GM13976 (cell line): ENCODE data around the gene SREBF2.

Experiments used
- DNase-seq: peaks from one replicate; pipeline ENCODE4 v3.0.0; 2012; ENCODE audit warnings: low spot score
- in situ Hi-C: fragments of 300-500 bp; cut with MboI; formaldehyde crosslinking; loops from one replicate; pipeline ENCODE4 v1.12.0; 2022; ENCODE audit warnings: low sequenced_read_pairs, mixed read lengths, inconsistent platforms; ENCODE audit not compliant: unreplicated experiment
- TF ChIP-seq, protein P1 (sequence below): IDR thresholded peaks from 2 replicates; pipeline ENCODE4 v1.5.1; 2012; ENCODE audit warnings: borderline replicate concordance, mild to moderate bottlenecking; ENCODE audit not compliant: insufficient read depth; ENCODE audit errors: extremely low read depth, missing control alignments, control extremely low read depth

Gene SREBF2

GRCh38 chr22:41913842-41914534 lies 81.1 kb downstream of the SREBF2 start:
- DNase-seq, result no peak
- TF ChIP-seq, protein P1, sequence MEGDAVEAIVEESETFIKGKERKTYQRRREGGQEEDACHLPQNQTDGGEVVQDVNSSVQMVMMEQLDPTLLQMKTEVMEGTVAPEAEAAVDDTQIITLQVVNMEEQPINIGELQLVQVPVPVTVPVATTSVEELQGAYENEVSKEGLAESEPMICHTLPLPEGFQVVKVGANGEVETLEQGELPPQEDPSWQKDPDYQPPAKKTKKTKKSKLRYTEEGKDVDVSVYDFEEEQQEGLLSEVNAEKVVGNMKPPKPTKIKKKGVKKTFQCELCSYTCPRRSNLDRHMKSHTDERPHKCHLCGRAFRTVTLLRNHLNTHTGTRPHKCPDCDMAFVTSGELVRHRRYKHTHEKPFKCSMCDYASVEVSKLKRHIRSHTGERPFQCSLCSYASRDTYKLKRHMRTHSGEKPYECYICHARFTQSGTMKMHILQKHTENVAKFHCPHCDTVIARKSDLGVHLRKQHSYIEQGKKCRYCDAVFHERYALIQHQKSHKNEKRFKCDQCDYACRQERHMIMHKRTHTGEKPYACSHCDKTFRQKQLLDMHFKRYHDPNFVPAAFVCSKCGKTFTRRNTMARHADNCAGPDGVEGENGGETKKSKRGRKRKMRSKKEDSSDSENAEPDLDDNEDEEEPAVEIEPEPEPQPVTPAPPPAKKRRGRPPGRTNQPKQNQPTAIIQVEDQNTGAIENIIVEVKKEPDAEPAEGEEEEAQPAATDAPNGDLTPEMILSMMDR, result no peak
- in situ Hi-C loops, result no loop called here

DNA sequence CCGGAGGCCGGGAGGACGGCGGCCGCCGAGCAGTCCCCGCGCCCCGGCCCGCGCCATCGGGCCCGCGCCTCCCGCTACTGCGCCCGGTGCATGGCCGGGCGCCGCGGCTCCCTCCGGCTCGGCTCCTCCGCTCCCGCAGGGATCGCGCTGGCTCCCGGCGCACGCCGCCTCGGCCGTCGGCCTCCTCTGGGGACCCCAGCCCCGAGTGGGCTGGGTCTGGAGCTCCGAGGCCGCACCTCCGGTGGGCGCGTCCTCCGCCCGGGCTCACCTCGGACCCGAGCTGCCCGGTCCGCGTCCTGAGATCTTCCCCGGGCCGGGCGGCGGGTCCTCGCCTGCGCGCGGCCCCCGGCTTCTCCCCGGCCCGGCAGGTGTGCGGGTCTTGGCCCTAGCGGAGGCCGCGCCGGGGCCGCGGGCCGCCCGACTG lies 81.7 kb downstream of the SREBF2 start:
- TF ChIP-seq, protein P1, result no peak
- DNase-seq, result no peak
- in situ Hi-C loops, result no loop called here

- TF ChIP-seq, protein P1, result no peak
- in situ Hi-C loops, result no loop called here
- peak; percentile 83 for DNase-seq
Measured at GRCh38 chr22:41915035-41915785, 82.3 kb downstream of the SREBF2 start, which contains the start of gene SHISA8. Gene SHISA8, minus strand, starts transcription at chr22:41915074. Its CDS starts 407 bp downstream, at chr22:41914667.

DNA sequence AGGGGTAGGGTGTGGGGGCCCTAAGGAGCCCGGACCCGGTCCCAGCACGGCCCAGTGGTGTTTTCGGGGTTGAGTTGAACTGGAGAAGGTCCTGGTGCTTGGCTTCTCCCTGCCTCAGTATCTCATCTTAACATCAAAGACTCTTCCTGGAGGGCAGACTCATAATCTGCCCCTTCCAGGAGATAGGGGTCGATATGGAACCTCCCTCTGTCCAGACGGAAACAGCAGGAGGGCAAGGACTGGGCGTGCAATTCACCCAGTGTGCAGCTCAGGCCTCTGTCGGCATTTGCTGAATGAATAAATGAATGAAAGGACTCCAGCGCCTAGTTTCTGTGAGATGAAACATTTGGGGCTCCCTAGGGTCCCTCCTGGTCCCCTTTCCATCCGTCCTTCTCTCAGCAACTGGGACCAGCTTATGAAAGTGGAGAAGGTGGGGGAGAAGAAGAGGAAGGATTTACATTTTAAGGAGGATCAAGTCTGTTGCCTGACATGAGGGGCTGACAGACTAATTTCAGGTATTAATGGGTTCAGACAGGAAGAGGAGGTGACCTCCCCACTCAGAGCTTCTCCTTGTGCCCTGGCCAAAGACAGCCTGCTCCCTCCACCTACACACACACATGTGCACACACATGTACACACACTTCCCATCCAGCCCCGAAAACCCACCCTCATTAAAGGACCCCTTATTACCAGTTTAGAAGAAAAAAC lies 83.0 kb downstream of the SREBF2 start:
- DNase-seq, result no peak
- in situ Hi-C loops, result no loop called here
- TF ChIP-seq, protein P1, result no peak

DNA sequence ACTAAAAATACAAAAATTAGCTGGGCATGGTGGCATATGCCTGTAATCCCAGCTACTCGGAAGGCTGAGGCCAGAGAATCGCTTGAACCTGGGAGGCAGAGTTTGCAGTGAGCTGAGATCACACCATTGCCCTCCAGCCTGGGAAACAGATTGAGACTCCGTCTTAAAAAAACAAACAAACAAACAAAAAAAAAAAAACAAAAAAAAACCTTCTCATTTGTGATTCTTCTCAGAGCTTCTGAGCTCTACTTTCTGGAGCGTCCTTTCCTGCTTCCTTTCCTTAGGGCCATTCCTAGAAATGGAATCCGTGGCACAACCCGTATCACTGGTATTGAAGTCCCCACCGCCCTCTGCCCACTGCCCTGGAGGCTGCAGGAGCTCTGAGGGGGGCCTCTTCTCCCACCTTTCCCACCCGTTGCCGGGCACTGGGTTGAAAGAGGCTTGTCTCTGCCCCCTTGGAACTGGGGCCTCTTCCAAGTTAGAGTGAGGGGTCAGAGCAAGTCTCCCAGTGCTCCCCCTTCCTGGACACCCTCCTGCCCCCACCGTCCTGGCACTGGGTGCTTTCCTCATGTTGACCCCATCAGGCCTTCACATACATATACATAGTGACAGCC lies 83.9 kb downstream of the SREBF2 start:
- DNase-seq, result no peak
- TF ChIP-seq, protein P1, result no peak
- in situ Hi-C loops, result no loop called here

DNA sequence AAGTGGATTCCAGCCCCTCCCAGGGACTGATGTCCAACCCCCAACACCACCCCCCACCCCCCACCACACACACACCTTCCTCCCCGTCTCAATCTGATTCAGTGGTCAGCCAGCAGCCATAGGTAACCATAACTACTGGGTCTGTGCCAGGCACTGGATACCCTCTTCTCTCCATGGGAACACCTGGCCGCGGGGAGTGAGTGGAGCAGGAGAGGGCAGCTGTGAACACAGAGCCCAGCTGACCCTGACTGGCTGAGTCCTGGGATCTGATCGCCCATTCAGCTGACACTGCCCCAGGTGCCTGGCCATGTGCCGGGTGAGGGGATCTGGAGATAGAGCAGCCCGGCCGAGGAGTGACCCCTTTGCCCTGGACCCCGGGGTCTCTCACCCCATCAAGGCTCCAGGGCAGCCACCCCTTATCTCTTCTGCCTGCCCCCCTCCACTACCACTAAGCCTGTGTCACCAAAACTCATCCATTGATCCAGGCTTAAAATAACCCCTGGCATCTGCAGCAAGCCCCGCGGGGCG lies 84.5 kb downstream of the SREBF2 start:
- in situ Hi-C loops, result no loop called here
- TF ChIP-seq, protein P1, result no peak
- DNase-seq, result no peak
